CD4-positive, CD25-positive, alpha-beta regulatory T cell (primary cell): ENCODE results near the gene CDIP1. TPM values are rescaled to one million over a fixed set of nuclear protein-coding genes. Genes with fewer than 3 reads are reported as not detected.

Source experiments
- ATAC-seq, 2 donors: fragments of 150-1000 bp; cut with Tn5 transposase; one replicate each; pipeline ENCODE4 v1.10.0; 2021; ENCODE audit warnings: low read depth in 2 of 2, moderate number of reproducible peaks in 2 of 2, moderate library complexity in 1 of 2
- DNase-seq, 3 donors: peaks; one replicate each; pipeline versions ENCODE4 v3.0.0 to v3.0.0-alpha.2; 2012 to 2022; ENCODE audit warnings: mixed read lengths in 1 of 3
- H3K27ac ChIP-seq: one replicate; pipeline ENCODE4 v1.7.0; 2013; ENCODE audit warnings: mild to moderate bottlenecking, low read length; ENCODE audit not compliant: insufficient read depth, poor library complexity, severe bottlenecking
- H3K27me3 ChIP-seq: one replicate; pipeline ENCODE4 v1.7.0; 2013; ENCODE audit warnings: low read length; ENCODE audit not compliant: control insufficient read depth, insufficient read depth
- H3K36me3 ChIP-seq: one replicate; pipeline ENCODE4 v1.7.0; 2013; ENCODE audit warnings: mild to moderate bottlenecking, low read length, moderate library complexity; ENCODE audit not compliant: control insufficient read depth, insufficient read depth
- H3K4me1 ChIP-seq: 2 replicates; pipeline ENCODE4 v1.7.0; 2013; ENCODE audit warnings: mild to moderate bottlenecking, low read length; ENCODE audit not compliant: insufficient read depth, control insufficient read depth, poor library complexity, severe bottlenecking
- H3K4me3 ChIP-seq: one replicate; pipeline ENCODE4 v1.7.0; 2013; ENCODE audit warnings: low read depth, mild to moderate bottlenecking, low read length, moderate library complexity
- H3K9me3 ChIP-seq, 2 experiments: 1 replicate in 1 of 2; 2 replicates in 1 of 2; pipeline ENCODE4 v1.7.0; 2013; ENCODE audit warnings: low read length in 2 of 2, mild to moderate bottlenecking in 1 of 2, moderate library complexity in 1 of 2; ENCODE audit not compliant: control insufficient read depth in 2 of 2
- H3K27ac Mint-ChIP-seq, 3 donors: one replicate each; pipeline ENCODE4 v1.8.0; 2020 to 2022; ENCODE audit warnings: mild to moderate bottlenecking in 3 of 3, mixed read lengths in 3 of 3, moderate library complexity in 2 of 3
- H3K27me3 Mint-ChIP-seq: one replicate; pipeline ENCODE4 v1.8.0; 2022; ENCODE audit warnings: mild to moderate bottlenecking, mixed read lengths
- H3K36me3 Mint-ChIP-seq: one replicate; pipeline ENCODE4 v1.8.0; 2020; ENCODE audit warnings: mixed read lengths
- H3K4me1 Mint-ChIP-seq, 4 donors: one replicate each; pipeline ENCODE4 v1.8.0; 2020 to 2022; ENCODE audit warnings: mixed read lengths in 4 of 4, mild to moderate bottlenecking in 1 of 4
- H3K4me3 Mint-ChIP-seq, 4 donors: one replicate each; pipeline ENCODE4 v1.8.0; 2020 to 2022; ENCODE audit warnings: mild to moderate bottlenecking in 4 of 4, mixed read lengths in 4 of 4, moderate library complexity in 3 of 4
- H3K9me3 Mint-ChIP-seq, 7 donors: one replicate each; pipeline ENCODE4 v1.8.0; 2020 to 2022; ENCODE audit warnings: mixed read lengths in 7 of 7, mild to moderate bottlenecking in 3 of 7, moderate library complexity in 2 of 7
- polyA plus RNA-seq, 4 donors: library from polyadenylated mRNA; unstranded; fragments of 300-500 nt; fragmentation: Illumina TruSeq; gene quantifications; one replicate each; pipeline ENCODE4 v1.2.3, GENCODE V29; 2021
- total RNA-seq: library from RNA; stranded (reverse); gene quantifications from one replicate; pipeline ENCODE4 v1.2.3, GENCODE V29; 2022

CDIP1 gene
- total and polyA plus RNA-seq, 5 donors from 2014 or later, result 16.4 to 29.8 (median 21.4) TPM

DNA sequence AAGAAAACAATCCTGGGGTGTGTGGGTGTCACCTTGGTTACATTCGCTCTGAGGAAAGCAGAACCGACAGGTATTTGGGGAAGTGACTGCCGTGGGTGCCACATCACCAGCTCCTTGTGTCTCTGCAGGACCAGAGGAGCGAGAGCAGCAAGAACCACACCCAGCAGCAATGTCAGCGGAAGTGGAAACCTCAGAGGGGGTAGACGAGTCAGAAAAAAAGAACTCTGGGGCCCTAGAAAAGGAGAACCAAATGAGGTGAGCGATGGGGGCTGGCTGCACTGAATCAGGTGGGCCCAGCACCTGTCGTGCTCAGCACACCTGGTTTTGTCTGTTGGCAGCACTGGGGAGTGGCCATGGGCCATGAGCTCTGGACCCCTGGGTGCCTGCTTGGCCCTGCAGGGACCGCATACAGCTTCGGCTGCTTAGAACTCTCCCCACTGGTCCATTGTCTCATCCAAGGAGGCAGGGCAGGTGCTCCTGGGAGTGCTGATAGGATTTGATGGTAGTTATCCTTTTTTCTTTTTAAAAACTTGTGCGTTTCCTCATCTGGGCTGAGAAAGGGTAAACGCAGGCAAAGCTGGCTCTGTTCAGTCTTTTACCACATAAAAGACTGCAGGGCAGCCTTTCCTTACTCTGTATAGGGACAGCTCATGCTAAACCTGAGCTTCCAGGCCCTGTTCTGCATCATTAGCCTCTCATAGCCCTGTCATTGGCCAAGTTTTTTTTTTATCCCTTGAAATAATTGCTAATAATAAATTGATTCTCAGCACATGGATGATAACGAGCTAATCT is 33.0 kb downstream of the CDIP1 start:
- no peaks in the 10 kb centered on the region for H3K27me3 Mint-ChIP-seq
- peak overlapping the region; percentile 97 to 100 (median 100) for H3K27ac Mint-ChIP-seq
- no peaks in the 10 kb centered on the region for H3K9me3 ChIP-seq
- DNase-seq (peak; percentile 61 to 94 (median 85)), ATAC-seq (peak; percentile 92 to 94)
- peaks cover 35% of the 10 kb centered on the region for H3K36me3 ChIP-seq
- peak overlapping the region; percentile 90 for H3K27ac ChIP-seq
- peak overlapping the region; percentile 56 for H3K4me3 ChIP-seq
- H3K27me3 ChIP-seq, result no peaks in the 10 kb centered on the region
- peak overlapping the region; percentile 74 to 86 (median 84) for H3K4me3 Mint-ChIP-seq
- peaks cover 64% of the 10 kb centered on the region for H3K4me1 ChIP-seq
- peaks cover 0 to 3% (median 0%) of the 10 kb centered on the region in 7 donors for H3K9me3 Mint-ChIP-seq
- H3K36me3 Mint-ChIP-seq, result peaks cover 14% of the 10 kb centered on the region
- H3K4me1 Mint-ChIP-seq, result peaks cover 30 to 75% (median 53%) of the 10 kb centered on the region in 4 donors

DNA sequence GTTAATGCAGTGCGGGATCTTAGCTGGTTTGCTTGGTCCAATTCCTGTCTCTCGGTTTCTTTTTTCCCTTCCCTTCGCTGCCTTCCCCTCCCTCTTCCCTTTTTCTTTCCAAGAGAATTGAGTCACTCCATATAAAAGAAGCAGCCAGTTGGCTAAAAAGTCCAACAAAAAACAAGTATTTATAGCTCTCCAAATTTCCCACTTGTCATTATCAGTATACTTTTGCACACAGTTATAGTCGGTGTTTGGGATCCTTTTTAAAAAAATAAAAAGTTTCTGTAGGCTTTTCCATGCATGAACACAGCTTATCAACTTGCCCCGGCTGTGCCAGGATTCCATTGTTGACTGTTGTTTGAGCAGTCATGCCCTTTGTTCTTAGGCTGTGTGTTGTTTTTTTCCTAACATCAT is 37.5 kb downstream of the CDIP1 start:
- Mint-ChIP-seq H3K36me3 (peaks cover 22% of the 10 kb centered on the region), H3K4me3 (peak overlapping the region in 2 of 4 donors; percentile 58 to 83), H3K27me3 (no peaks in the 10 kb centered on the region), H3K4me1 (peaks cover 41 to 92% (median 69%) of the 10 kb centered on the region in 4 donors), H3K9me3 (peaks cover 0 to 1% (median 0%) of the 10 kb centered on the region in 7 donors), H3K27ac (peak overlapping the region; percentile 90 to 92 (median 92))
- ATAC-seq (no peak), DNase-seq (no peak)
- Histone ChIP-seq H3K9me3 (no peaks in the 10 kb centered on the region), H3K27ac (peak overlapping the region; percentile 90), H3K27me3 (no peaks in the 10 kb centered on the region), H3K4me3 (no peak overlapping the region), H3K36me3 (peaks cover 15% of the 10 kb centered on the region), H3K4me1 (peaks cover 65% of the 10 kb centered on the region)

GRCh38 chr16:4500272-4500671 is 38.3 kb downstream of the CDIP1 start:
- Mint-ChIP-seq H3K9me3 (no peaks in the 10 kb centered on the region), H3K4me3 (peak overlapping the region in 1 of 4 donors; percentile 83), H3K4me1 (peaks cover 39 to 92% (median 67%) of the 10 kb centered on the region in 4 donors), H3K36me3 (peaks cover 22% of the 10 kb centered on the region), H3K27me3 (no peaks in the 10 kb centered on the region), H3K27ac (peak overlapping the region in 2 of 3 donors; percentile 4 to 92)
- Histone ChIP-seq H3K27me3 (no peaks in the 10 kb centered on the region), H3K4me3 (no peak overlapping the region), H3K36me3 (peaks cover 16% of the 10 kb centered on the region), H3K27ac (no peak overlapping the region), H3K9me3 (no peaks in the 10 kb centered on the region), H3K4me1 (peaks cover 61% of the 10 kb centered on the region)
- no peak for ATAC-seq
- DNase-seq, result no peak

- peaks cover 50% of the 10 kb centered on the region for H3K4me1 ChIP-seq
- H3K36me3 Mint-ChIP-seq, result peaks cover 22% of the 10 kb centered on the region
- no peaks in the 10 kb centered on the region for H3K27me3 ChIP-seq
- H3K27ac ChIP-seq, result no peak overlapping the region
- peaks cover 37 to 92% (median 69%) of the 10 kb centered on the region in 4 donors for H3K4me1 Mint-ChIP-seq
- peak overlapping the region in 2 of 4 donors; percentile 32 to 63 for H3K4me3 Mint-ChIP-seq
- no peak for ATAC-seq
- no peaks in the 10 kb centered on the region for H3K9me3 ChIP-seq
- H3K4me3 ChIP-seq, result no peak overlapping the region
- no peak for DNase-seq
- H3K9me3 Mint-ChIP-seq, result no peaks in the 10 kb centered on the region
- H3K27me3 Mint-ChIP-seq, result no peaks in the 10 kb centered on the region
- peak overlapping the region in 2 of 3 donors; percentile 72 to 83 for H3K27ac Mint-ChIP-seq
- peaks cover 16% of the 10 kb centered on the region for H3K36me3 ChIP-seq
These were observed 39.4 kb downstream of the CDIP1 start for GRCh38 chr16:4499196-4499555.

- Mint-ChIP-seq H3K27me3 (no peaks in the 10 kb centered on the region), H3K36me3 (peaks cover 22% of the 10 kb centered on the region), H3K4me1 (peaks cover 35 to 92% (median 67%) of the 10 kb centered on the region in 4 donors), H3K4me3 (peak overlapping the region in 1 of 4 donors; percentile 23), H3K27ac (peak overlapping the region; percentile 53 to 83 (median 72)), H3K9me3 (no peaks in the 10 kb centered on the region)
- Histone ChIP-seq H3K36me3 (peaks cover 16% of the 10 kb centered on the region), H3K4me3 (no peak overlapping the region), H3K27me3 (no peaks in the 10 kb centered on the region), H3K27ac (no peak overlapping the region), H3K9me3 (no peaks in the 10 kb centered on the region), H3K4me1 (peaks cover 45% of the 10 kb centered on the region)
- DNase-seq (no peak), ATAC-seq (no peak)
These were observed 39.9 kb downstream of the CDIP1 start for GRCh38 chr16:4498546-4499195.

DNA sequence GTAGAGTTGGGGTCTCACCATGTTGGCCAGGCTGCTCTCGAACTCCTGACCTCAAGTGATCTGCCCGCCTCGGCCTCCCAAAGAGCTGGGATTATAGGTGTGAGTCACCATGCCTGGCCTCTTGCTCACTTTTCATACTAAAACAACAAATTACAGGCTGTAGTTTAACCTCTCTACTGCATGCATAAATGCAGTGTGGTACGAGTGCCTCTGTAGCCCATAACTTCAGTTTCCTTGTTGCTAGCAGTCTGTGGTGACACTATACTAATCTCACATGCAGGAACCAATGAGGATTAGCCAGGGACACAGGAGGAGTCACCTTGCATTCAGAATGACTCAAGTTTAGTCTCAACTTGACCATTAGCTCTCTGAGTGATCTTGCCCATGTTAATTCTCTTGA is 42.3 kb downstream of the CDIP1 start:
- DNase-seq, result no peak
- H3K27me3 Mint-ChIP-seq, result no peaks in the 10 kb centered on the region
- H3K4me1 Mint-ChIP-seq, result peaks cover 31 to 89% (median 58%) of the 10 kb centered on the region in 4 donors
- H3K36me3 Mint-ChIP-seq, result peaks cover 28% of the 10 kb centered on the region
- no peak overlapping the region for H3K4me3 ChIP-seq
- no peak overlapping the region for H3K4me3 Mint-ChIP-seq
- no peaks in the 10 kb centered on the region for H3K27me3 ChIP-seq
- no peak for ATAC-seq
- peaks cover 29% of the 10 kb centered on the region for H3K4me1 ChIP-seq
- H3K27ac ChIP-seq, result no peak overlapping the region
- no peaks in the 10 kb centered on the region for H3K9me3 ChIP-seq
- H3K9me3 Mint-ChIP-seq, result no peaks in the 10 kb centered on the region
- H3K27ac Mint-ChIP-seq, result peak overlapping the region in 1 of 3 donors; percentile 1
- peaks cover 21% of the 10 kb centered on the region for H3K36me3 ChIP-seq

DNA sequence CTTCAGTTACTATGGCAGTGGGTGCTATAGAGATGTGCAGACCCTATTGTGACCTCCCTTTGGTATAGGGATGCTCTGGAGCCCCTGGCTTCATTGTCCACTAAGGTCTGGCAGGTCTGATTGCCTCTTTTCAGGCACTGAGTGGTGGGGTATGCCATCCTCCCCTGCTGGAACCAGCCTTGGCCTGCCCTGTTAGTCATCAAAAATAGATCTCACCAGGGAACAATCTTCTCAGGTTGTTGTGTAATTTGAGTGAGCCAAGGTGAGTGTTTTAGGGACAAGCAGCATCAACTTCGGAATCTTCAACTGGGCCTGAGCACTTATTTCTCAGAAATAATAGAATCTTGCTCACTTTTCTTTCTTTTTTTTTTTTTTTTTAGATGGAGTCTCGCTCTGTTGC is 42.8 kb downstream of the CDIP1 start:
- no peak for ATAC-seq
- Mint-ChIP-seq H3K27me3 (no peaks in the 10 kb centered on the region), H3K36me3 (peaks cover 29% of the 10 kb centered on the region), H3K4me3 (no peak overlapping the region), H3K9me3 (no peaks in the 10 kb centered on the region), H3K27ac (peak overlapping the region in 2 of 3 donors; percentile 43 to 62), H3K4me1 (peaks cover 29 to 89% (median 58%) of the 10 kb centered on the region in 4 donors)
- Histone ChIP-seq H3K4me3 (no peak overlapping the region), H3K4me1 (peaks cover 27% of the 10 kb centered on the region), H3K36me3 (peaks cover 22% of the 10 kb centered on the region), H3K9me3 (no peaks in the 10 kb centered on the region), H3K27ac (no peak overlapping the region), H3K27me3 (no peaks in the 10 kb centered on the region)
- DNase-seq, result no peak
